GM21360 (cell line): ENCODE measurements around the gene SLC9A9.
"Not testable (repeated sequence)": the region's sequence is repeated elsewhere in the genome, so short reads cannot be mapped to it uniquely, and the experiment has no call there.

Experiments
- ATAC-seq: cut with Tn5 transposase; IDR thresholded peaks from one replicate; pipeline ENCODE4 v1.9.1; 2021; ENCODE audit warnings: mild to moderate bottlenecking, moderate library complexity; ENCODE audit not compliant: unreplicated experiment

The SLC9A9 gene

DNA sequence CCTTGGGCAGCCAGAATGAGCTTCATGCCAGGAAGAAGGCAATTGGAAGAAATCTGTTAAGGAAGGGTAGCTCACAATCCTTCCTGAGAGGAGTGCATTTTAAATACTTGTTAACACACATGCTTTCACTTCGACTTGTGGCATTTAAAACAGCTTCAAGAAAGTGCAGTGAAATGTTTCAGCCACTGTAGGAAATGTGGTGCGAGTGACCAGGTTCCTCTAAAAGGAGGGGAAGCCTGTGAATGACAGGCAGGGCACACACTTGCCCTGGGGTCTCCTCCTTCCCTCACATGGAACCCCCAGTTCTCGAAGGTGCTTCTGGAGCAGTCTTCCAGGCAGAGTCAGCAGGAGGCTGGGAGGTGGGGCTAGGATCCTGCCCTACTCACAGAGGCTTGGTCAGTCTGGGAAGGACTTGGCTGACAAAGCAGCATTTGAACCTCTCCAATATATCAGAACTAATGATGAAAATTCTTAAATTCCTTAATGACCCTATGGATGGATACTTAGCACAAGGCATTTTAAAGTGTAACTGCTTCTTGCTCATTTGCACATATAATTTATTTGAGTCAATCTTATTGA is 370.1 kb downstream of the SLC9A9 start:
- no peak for ATAC-seq

DNA sequence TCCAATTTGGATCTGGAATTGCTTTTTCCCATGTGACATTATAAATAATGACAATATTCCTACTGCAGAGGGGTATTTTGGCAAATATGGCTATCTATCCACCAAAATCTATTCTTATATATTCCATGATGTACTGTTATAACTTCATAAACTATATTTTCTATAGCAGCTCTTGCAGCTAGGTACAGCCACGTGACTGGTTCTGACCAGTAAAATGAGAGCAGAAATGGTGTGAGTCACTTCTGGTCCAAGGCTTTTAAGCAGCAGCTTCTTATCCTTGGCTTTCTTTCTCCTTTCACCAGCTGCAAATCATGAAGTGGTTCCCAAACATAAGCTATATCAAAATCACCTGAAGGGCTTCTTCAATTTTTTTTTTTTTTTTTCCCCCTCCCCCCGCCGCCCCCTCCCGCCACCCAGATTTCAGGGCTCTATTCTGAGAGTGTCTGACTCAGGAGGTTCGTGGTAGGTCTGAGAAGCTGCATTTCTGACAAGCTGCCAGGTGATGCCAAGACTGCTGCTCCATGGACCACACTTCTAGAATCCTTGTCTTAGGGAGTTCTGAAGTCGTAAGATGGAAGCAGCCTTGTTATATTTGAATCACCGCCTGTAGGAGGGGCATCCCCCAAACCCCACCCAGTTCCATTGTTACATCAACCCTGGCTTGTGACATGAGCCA is 371.2 kb downstream of the SLC9A9 start:
- ATAC-seq: no peak

DNA sequence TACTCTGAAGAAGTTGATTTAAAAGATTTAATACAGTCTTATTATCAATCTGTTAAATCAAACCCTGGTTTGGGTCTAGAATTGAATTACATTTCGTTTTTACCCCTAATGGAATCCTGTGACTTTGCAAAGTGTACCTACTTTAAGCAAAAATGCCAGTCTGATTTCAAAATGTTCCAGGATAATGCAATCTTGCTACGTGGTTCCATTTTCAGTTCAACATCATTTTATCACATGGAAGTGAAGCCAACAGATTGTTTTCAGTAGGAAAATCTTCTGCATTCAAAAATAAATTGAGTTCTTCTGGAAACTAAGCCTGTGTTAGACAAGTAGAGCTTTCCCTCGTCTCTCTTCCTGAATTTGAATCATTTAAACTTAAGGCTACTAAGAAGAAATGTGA is 372.3 kb downstream of the SLC9A9 start:
- ATAC-seq: no peak

DNA sequence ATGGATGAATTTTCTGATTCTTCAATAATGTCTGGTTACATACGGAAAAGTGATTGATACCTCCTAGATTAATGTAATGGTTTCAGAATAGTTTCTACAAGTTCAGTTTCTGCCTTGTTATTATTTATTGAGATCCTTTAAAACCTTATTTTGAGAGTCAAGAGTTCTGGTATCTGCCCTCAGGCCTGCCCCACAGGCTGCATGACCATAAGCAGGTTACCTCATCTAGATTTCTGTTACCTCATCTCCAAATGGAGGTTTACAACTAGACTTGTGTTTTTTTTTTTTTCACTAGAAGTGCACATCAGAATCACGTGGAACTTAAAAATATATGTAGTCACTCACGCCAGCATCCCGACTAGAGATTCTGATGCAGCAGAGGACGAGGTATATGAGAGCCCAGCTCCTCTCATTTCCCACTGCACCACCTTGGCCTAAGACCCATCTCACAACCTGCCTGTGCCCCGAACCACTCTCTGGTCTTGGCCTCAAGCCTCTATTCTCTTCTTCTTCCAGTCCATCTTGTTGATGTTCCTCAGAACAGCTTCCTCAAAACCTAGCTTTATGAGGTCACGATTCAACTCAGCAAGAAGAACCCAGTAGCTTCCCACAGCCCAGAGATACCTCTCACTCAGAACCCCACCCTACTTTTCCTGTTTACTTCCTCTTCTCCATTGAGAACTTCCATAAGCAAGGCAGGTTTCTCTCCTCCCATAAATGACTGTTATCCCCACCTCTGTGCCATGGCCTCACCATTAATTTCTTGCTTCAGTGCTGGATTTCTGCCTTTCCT is 375.3 kb downstream of the SLC9A9 start:
- ATAC-seq: no peak

DNA sequence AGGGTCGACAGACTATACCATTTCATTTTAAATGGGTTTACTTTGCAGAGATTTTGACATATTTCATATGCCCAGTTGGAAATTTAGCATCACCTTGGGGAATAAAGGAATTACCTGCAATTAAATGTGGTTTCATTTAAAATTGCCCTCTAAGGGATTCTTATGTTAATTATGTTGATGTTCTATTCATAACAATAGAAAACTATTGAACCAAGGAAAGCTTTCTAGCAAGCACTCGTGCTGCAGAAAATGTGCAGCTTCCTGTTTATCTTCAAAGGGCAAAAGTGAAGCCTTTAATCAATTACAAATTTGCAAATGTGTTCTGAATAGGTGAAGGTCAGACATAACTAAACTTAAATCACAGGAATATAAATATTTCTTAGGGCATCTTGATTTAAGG is 376.6 kb downstream of the SLC9A9 start:
- no peak for ATAC-seq

DNA sequence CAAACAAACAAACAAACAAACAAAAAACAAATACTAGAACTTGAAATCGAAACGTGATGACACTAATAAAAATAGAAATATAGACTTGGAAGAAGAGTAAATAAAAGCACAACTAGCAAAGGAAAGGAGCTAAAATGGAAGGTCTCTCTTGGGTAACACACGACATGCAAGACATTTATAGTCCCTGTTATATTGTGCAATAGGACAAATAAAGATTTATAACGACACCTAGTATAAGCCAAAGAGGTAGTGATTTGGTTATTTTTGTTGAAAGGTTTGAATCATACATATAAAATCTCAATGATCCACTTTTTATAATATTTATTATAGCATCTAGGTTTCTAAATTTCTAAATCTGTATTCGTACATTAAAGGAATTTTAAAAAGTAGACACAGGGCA is 379.1 kb downstream of the SLC9A9 start:
- ATAC-seq: no peak

DNA sequence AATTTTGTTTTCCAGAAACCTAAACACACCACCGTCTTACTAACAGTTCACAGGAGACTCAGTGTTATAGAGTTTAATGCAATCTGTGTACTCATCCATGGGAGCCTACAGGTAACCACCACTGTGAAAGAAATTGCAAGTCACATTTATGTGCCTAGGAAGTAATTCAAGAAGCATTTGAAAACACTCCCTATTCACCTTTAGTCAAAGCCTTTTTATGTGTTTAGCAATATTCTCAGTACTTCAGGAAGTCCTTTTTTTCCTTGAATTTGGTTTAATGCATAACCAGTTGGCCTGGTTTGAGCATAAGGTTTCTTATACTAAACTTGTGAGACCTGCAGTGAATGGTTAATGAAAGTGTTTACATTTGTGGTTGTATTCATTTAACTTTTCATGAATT is 382.6 kb downstream of the SLC9A9 start:
- ATAC-seq: no peak

DNA sequence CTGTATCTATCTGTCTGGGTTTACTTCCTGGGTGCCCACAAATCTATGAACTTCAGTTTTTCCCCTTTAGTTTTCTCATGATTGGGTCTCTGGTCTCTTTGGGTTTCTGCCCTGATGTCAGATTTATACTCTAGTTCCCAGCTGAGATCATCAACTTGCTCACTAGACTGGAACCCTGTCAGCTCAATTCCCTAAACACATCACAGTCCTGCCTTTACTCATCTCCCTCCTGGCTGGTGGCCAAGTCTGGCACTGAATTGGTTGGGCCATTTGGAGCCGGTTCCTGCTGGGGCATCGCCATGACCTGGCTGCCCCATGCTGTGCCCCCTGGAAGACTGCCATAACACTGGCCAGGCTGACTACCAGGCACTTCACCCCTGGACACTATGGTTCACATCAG is 383.4 kb downstream of the SLC9A9 start:
- no peak for ATAC-seq

DNA sequence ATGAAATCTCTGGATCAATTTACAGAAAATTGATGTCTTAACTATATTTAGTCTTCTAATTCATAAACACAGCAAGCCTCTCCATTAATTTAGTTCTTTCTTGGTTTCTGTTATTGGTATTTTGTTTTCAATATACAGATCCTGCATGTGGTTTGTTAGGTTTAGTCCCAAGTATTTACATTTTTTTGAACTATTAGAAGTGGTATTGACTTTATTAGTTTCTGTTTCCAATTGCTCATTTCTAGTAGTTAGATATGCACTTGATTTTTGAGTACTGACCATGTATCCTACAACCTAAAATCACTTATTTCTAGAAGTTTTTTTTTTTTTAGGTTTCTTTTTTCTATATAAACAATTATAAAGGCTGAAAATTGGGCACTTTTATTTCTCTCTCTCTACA is 392.8 kb downstream of the SLC9A9 start:
- no peak for ATAC-seq

DNA sequence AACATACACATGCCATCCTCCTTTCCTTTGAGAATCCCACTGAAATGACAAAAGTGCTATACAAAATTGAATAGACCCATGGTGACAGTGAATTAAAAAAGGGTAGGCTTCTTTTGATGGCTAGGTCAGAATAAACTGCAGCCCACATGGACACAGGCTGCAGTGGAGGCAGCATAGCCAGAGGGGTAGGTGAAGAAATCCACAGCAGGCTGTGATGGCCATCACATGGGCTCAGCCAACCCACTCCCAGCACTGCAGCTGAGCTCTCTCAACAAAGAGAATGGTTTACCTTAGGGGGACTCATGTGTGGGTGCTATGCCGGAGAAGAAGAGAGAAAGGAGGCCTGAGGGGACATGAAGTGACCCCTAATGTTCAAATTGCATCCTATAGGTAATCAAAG is 397.6 kb downstream of the SLC9A9 start:
- ATAC-seq: no peak

DNA sequence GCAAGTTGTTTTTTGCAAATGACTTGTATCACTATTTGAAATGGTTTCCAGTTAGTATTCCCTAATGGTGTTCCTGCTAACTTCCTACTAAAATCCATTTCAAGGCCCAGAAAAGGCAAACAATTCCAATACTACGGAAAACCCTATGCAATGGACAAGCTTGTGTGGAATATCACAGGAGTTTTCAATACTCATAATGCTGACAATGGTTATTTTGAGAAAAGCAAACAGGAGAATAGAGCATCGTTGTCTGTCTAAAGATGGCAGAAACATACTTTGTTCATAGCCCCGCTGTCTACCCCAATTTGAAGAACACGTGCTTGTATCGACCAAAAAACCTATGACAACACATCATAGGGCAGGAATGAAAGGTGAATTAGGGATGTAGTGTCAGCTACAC is 400.8 kb downstream of the SLC9A9 start:
- ATAC-seq: no peak

DNA sequence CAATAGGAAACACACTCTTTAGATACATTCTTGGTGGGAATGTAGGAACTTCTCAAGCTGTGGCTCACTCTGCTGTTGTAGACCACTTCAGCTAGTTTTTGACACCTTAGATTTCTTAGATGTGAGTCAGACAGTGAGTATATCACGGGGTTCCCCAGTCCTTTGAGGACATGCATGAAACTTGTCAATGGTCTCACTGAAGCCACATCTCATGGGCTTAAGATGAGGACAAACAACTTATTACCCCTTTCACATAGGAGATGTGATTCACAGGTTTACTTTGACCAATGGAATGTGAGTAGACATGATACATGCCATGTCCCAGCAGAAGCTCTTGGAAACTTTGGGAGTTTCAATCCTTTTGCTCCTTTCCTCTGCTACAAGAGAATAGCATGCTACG is 403.1 kb downstream of the SLC9A9 start:
- ATAC-seq: peak; percentile 72

DNA sequence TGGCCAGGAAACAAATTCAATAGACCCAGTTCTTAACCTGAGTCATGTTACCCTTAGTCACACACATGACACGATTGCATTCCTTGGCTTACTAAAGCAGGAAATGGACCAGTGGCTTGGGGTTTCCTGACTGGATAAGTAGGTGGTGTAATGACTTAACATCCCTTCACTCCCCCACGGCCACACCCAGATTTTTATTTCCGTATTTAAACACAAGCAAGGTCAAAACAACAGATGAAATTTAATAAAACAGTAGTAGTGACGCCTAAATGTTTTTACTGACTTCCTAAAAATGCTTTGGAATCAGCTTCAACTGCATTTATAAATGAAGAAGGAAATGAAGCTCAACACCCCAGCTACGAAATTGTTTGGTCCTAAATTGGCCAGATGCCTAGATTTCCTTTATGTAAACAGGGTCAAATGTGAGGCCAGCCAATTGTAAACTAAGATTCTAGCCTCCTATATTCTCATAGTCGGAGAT is 404.4 kb downstream of the SLC9A9 start:
- no peak for ATAC-seq

DNA sequence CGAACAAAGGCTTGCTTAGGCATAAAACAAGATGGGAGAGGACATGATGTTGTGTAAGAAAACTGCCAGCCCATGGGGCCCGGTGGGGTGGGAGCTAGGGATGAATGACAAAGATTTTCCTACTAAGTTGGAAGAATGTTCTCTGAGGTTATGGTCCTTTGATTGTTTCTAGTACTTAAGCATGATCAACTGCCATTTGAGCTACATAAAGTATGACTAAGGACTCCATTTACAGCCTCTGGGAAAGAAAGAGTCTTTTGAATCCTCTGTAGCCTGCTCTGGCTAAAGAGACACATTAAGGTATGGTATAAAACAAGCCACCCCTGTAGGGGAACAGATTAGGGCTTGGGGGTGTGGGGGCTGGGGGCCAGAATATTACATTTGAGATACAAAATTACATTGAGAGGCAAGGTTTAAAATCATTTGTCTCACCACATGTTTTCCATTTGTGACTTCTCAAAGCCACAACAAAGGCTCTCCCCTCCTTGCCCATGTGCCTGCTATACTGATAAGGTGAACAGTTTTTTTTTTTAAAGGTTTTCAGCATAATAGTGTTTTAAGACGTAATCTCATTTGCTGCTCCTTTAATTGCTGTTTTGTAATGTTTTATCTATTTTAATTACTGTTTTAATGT is 405.3 kb downstream of the SLC9A9 start:
- no peak for ATAC-seq

DNA sequence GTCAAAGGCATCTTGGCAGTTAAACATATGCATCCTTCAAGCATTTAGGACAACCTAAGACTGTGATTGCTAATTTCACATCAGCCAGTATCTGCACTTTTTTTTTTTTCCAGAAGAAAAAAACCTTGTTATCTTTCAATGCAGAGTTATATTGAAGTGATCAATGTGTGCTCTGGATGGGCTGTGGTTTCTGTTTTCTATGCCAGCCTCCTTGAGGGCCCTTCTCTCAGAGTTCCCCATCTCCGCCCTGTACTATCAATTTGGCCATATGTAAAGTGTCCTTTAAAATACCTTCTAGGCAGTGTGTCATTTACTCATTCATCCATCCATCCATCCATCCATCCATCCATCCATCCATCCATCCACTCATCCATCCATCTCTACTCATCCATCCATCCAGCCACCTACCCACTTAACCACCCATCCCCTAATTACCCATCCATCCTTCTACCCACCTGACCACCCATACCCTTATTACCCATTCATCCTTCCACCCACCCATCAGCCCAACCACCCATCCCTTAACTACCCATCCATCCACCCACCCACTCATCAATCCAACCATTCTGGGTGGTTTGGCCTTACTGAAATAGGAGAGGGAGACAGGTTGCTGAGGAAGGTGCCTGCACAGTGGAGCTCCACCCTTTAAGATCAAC is 406.6 kb downstream of the SLC9A9 start:
- no peak for ATAC-seq

DNA sequence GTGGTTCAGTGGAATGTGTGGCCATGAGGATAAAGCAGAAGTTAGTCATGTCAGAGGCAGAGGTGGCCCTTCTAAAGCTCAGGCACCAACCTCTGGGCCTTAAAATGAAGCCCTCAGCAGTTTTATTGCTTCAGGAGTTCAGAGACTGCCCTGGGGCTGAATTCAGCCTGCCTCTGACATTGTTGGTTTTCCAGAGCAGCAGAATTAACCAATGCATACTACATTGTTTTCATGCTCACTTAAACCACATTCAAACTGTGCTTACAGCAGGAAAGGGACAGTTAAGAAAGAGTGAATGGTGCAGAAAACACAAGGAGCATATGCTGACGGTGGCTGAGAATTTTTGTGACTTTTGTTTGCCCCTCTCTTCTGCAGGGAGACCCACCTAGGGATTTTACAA is 408.5 kb downstream of the SLC9A9 start:
- no peak for ATAC-seq

DNA sequence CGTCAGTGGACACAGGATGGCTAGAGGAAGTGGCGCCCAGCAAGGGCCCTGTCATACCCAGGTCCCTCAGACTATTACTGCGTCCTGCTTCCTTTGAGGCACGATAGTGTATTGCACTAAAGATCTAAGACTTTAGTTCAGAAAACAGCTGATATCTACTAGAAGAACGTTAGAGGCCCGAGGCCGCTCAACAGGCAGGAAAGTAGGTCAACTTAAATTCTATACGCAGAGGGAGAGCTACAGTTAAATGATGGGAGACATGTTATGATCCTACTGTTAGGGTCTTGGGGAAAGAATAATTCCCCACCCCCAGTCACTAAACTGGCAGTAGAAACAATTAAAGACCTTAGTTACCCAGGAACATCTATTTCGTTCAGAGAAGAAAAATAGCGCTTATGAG is 410.9 kb downstream of the SLC9A9 start:
- no peak for ATAC-seq

DNA sequence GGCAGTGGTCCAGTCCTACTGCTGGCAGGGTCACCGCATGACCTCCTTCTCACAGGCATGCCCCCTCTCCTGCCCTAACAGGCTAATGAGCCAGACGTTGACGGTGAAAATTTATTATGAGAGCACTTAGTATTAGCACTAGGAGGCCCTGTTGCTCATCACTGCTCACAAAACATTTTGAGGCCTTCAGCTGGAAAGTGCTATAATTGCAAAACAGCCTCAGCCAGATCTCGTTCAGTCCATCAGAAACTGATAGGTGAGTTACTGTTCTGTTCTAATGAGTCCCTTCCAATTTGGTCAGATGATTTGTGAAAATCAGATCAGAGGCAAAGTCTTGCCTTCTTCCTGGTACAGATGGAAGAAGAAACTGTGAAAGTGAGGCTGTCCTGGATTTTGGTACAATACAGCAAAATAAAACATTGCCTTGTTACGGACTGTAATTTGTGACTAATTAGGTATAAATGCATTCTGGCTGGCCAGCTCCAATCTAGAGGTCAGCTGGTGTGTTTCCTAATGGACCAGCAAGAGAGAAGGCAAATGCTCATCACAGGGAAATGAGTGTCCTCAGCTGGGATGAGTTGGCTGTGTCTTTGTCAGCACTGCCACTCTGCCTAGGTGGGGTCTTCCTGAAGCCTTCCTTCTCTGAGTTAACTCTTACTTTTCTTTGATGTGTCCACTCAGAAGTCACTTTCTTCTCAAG is 411.9 kb downstream of the SLC9A9 start:
- ATAC-seq: no peak

DNA sequence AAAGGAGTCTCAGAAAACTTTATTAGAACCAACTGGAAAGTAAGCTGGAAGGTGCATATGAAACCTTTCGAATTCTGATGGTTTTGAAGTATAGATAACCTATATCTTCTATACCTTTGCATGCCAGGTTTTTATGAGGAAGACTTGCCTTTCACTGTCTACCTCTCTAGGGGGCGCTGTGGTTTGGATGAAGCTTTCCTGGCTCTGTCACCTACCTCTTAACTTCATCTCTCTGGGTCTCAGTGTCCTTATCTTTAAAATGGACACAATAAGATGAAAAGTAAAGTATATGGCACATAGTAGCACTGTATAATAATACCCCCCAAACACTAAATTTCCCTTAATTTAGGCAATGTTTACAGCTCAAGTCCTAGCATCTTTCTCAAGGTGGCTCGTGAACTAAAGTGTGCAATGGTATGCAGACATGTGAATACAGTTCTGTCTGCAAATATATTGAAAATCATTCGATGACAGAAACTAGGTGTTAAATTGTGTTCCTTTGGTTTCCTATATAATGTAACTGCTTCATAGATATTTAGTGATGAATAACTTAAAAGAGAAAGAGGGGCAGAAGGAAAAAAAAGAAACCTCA is 414.4 kb downstream of the SLC9A9 start:
- ATAC-seq: no peak

DNA sequence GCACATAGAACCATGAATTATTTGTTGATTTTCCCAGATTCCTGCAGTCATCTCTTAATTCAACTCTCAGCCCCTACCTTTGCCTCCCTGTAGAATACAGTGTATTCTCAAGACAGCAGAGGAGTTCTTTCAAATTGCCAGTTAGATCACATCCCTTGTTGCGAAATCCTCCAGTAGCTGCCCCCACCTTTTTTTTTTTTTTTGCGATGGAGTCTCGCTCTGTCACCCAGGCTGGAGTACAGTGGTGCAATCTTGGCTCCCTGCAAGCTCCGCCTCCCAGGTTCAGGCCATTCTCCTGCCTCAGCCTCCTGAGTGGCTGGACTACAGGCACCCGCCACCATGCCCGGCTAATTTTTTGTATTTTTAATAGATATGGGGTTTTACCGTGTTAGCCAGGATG is 417.0 kb downstream of the SLC9A9 start:
- not testable (repeated sequence) for ATAC-seq
